Spleen (tissue), 11 donors: Measurements from ENCODE around the gene ATF6. TPM values are rescaled to one million over a fixed set of nuclear protein-coding genes. Genes with fewer than 3 reads are reported as not detected.

ENCODE experiments used
- DNase-seq: peaks from one replicate; pipeline ENCODE4 v3.0.0-alpha.2; 2020
- H3K27ac ChIP-seq, 8 donors: fragments of 200-600 bp; sonication (generic) in 7 of 8; 1 replicate in 4 of 8; 2 replicates in 4 of 8; pipeline versions ENCODE4 v1.5.0 to v1.8.0; 2016 to 2021; ENCODE audit warnings: inconsistent platforms in 4 of 8, mild to moderate bottlenecking in 4 of 8, moderate library complexity in 1 of 8
- H3K27me3 ChIP-seq, 7 donors: fragments of 200-600 bp; sonication (generic) in 6 of 7; replicated peaks in 1 of 7; 1 replicate in 4 of 7; 2 replicates in 3 of 7; pipeline versions ENCODE4 v1.5.0 to v1.8.0; 2016 to 2021; ENCODE audit warnings: inconsistent platforms in 3 of 7, mild to moderate bottlenecking in 1 of 7
- H3K36me3 ChIP-seq, 6 donors: fragments of 200-600 bp; sonication (generic) in 5 of 6; 1 replicate in 4 of 6; 2 replicates in 2 of 6; pipeline versions ENCODE4 v1.5.0 to v1.8.0; 2016 to 2021; ENCODE audit warnings: inconsistent platforms in 2 of 6
- H3K4me1 ChIP-seq, 6 donors: fragments of 200-600 bp; sonication (generic) in 5 of 6; 1 replicate in 3 of 6; 2 replicates in 3 of 6; pipeline versions ENCODE4 v1.5.0 to v1.8.0; 2016 to 2021; ENCODE audit warnings: inconsistent platforms in 3 of 6
- H3K4me3 ChIP-seq, 8 donors: fragments of 200-600 bp; sonication (generic) in 7 of 8; 1 replicate in 4 of 8; 2 replicates in 4 of 8; pipeline versions ENCODE4 v1.5.0 to v1.8.0; 2016 to 2021; ENCODE audit warnings: inconsistent platforms in 4 of 8, mild to moderate bottlenecking in 4 of 8, moderate library complexity in 2 of 8
- H3K9me3 ChIP-seq, 8 donors: fragments of 200-600 bp; sonication (generic) in 7 of 8; 1 replicate in 4 of 8; 2 replicates in 4 of 8; pipeline versions ENCODE4 v1.5.0 to v1.8.0; 2016 to 2021; ENCODE audit warnings: inconsistent platforms in 4 of 8
- POLR2A ChIP-seq, 3 donors: fragments of 450-650 bp; IDR thresholded peaks; one replicate each; pipeline ENCODE4 v1.5.1; 2017; ENCODE audit warnings: antibody characterized with exemption in 3 of 3, mild to moderate bottlenecking in 1 of 3
- POLR2AphosphoS5 ChIP-seq, 3 donors: sonication (generic); formaldehyde crosslinking; IDR thresholded peaks; one replicate each; pipeline ENCODE4 v1.5.1; 2017; ENCODE audit warnings: antibody characterized with exemption in 3 of 3
- WGBS, 5 donors: extraction: QIAGEN DNeasy Blood & Tissue Kit in 3 of 5; methylation state at CpG; one replicate each; pipeline versions ENCODE4 v1.1.5 to v1.1.7; 2013 to 2018; 5-methylcytosine and 5-hydroxymethylcytosine counted together
- intact Hi-C: fragments of 100-400 bp; cut with DNase I; formaldehyde crosslinking; loops from one replicate; pipeline ENCODE4 v1.15.0; 2023; ENCODE audit warnings: low total_unique reads
- polyA plus RNA-seq, 3 donors: library from polyadenylated mRNA; stranded (reverse); fragments of 200-250 nt; gene quantifications; one replicate each; pipeline ENCODE4 v1.2.1, GENCODE V29; 2013
- total RNA-seq, 7 donors: library from RNA; depleted of rRNA in 3 of 7; stranded (reverse); fragments of >200 nt in 3 of 7; fragmentation: NEBNext Ultra II Directional in 4 of 7; extraction: Animal tissue kit (Norgen Biotek cat#: 25700) in 4 of 7; gene quantifications; one replicate each; pipeline versions ENCODE4 v1.1.0 to v1.2.1, GENCODE V29; 2016 to 2021
- TF ChIP-seq, protein P1 (sequence below), 11 experiments: fragments of 200-600 bp in 7 of 11; fragments of 450-650 bp in 4 of 11; sonication (generic) in 4 of 11; IDR thresholded peaks in 8 of 11; conservative IDR thresholded peaks in 3 of 11; 1 replicate in 7 of 11; 2 replicates in 4 of 11; pipeline versions ENCODE4 v1.4.0 to v1.8.0; 2016 to 2021; ENCODE audit warnings: antibody characterized with exemption in 11 of 11, inconsistent platforms in 4 of 11, mild to moderate bottlenecking in 1 of 11
- donor health status: healthy with polysubstance abuse.
- donor health status: DM: no; HTN: no; CAD: no; lungs with moderate emphysema.
- donor health status: DM: no; HTN: no; CAD: no.
- donor health status: Bipolar disorder and iron deficiency.
- donor health status: healthy.
- donor health status: DM: no; HTN: no; CAD: no.
- donor health status: DM: yes; HTN: yes; CAD: no.

The ATF6 gene
- total and polyA plus RNA-seq, 10 donors: 2.5 to 46.8 (median 33.0) TPM

DNA sequence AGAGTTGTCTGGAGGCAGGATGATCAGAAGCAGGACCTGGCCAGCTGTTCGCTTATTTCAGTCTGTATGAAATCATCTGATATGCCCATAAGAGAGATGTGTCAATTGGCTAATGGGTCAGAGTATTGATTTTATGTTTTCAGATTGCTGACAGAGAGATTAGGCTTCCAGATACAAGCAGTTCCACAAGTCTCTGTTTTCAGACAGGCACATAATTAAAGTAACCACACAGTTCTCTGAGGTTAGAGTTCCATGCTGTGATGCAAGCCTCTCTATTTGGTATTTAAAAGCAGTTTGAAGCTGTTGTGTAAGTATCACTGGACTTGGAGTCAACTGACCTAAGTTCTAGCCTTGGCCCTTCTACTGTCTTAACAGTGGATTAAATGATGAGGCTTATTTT, 50.1 kb downstream of the ATF6 start:
- no peaks in the 10 kb centered on the region for H3K4me1 ChIP-seq
- 97 to 100% (median 100%) methylated on average over 1 of the region's 1 CpG for WGBS, 5 donors
- no peak overlapping the region for H3K4me3 ChIP-seq
- no peaks in the 10 kb centered on the region for H3K9me3 ChIP-seq
- no peak for DNase-seq
- intact Hi-C loops: no loop called here
- H3K27me3 ChIP-seq: no peaks in the 10 kb centered on the region
- TF ChIP-seq, protein P1, sequence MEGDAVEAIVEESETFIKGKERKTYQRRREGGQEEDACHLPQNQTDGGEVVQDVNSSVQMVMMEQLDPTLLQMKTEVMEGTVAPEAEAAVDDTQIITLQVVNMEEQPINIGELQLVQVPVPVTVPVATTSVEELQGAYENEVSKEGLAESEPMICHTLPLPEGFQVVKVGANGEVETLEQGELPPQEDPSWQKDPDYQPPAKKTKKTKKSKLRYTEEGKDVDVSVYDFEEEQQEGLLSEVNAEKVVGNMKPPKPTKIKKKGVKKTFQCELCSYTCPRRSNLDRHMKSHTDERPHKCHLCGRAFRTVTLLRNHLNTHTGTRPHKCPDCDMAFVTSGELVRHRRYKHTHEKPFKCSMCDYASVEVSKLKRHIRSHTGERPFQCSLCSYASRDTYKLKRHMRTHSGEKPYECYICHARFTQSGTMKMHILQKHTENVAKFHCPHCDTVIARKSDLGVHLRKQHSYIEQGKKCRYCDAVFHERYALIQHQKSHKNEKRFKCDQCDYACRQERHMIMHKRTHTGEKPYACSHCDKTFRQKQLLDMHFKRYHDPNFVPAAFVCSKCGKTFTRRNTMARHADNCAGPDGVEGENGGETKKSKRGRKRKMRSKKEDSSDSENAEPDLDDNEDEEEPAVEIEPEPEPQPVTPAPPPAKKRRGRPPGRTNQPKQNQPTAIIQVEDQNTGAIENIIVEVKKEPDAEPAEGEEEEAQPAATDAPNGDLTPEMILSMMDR (IDR thresholded peaks at IDR 0.05 in 8 of 11, conservative IDR thresholded peaks at IDR 0.05 in 3 of 11): no peak
- TF ChIP-seq POLR2AphosphoS5 (IDR thresholded peaks at IDR 0.05) (no peak), POLR2A (IDR thresholded peaks at IDR 0.05) (no peak)
- H3K36me3 ChIP-seq: peaks cover 0 to 87% (median 28%) of the 10 kb centered on the region in 6 donors
- H3K27ac ChIP-seq: no peak overlapping the region

DNA sequence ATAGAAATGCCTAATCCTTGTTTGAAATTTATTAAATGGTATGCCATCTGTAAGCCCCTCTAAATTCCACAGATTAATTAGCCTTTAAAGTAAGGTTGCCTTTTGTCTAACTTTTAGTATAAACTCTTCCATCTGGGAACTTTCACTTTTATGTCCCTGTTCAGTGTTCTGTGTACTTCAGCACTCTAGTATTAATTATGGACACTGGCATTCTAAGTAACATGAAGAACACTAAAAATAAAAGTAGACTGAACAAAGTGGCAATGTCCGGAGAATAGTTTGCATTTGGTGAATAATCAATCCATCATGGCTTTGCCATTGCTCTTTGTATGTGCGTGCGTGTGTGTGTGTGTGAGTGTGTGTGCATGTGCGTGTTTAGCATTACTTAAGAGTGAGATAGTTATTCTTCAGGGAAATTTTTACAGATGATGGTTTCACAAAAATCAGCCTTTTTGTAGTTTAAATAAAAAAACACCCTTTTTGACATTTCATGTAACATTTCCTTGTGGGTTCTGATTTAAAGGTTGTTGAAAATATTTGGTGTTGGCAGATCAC, 51.1 kb downstream of the ATF6 start:
- TF ChIP-seq POLR2AphosphoS5 (IDR thresholded peaks at IDR 0.05) (no peak), POLR2A (IDR thresholded peaks at IDR 0.05) (no peak)
- TF ChIP-seq, protein P1 (IDR thresholded peaks at IDR 0.05 in 8 of 11, conservative IDR thresholded peaks at IDR 0.05 in 3 of 11): no peak
- H3K9me3 ChIP-seq: no peaks in the 10 kb centered on the region
- no peak overlapping the region for H3K4me3 ChIP-seq
- intact Hi-C loops: no loop called here
- DNase-seq: no peak
- H3K27ac ChIP-seq: no peak overlapping the region
- H3K27me3 ChIP-seq: no peaks in the 10 kb centered on the region
- no peaks in the 10 kb centered on the region for H3K4me1 ChIP-seq
- H3K36me3 ChIP-seq: peaks cover 0 to 89% (median 34%) of the 10 kb centered on the region in 6 donors
- 96 to 98% (median 97%) methylated on average over 4 of the region's 4 CpGs for WGBS, 5 donors

DNA sequence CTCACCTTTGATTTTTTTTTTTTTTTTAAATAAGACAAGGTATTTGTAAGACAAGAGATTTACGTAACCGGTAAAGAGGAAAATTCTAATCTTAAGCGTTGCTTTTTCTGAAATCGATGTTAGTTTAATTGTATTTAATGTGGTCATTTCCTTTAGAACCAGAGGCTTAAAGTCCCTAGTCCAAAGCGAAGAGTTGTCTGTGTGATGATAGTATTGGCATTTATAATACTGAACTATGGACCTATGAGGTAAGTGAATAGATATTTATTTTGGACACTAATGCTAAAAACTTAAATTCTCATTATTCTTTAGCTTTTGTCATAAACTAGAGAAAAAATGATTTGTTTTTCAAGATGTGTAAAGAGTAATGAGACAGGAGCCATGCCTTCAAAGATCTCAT, 54.8 kb downstream of the ATF6 start:
- no peak for TF ChIP-seq POLR2AphosphoS5 (IDR thresholded peaks at IDR 0.05)
- Histone ChIP-seq H3K36me3 (peaks cover 0 to 90% (median 40%) of the 10 kb centered on the region in 6 donors), H3K4me3 (no peak overlapping the region), H3K27me3 (no peaks in the 10 kb centered on the region), H3K27ac (no peak overlapping the region), H3K4me1 (no peaks in the 10 kb centered on the region), H3K9me3 (no peaks in the 10 kb centered on the region)
- DNase-seq: no peak
- intact Hi-C loops: no loop called here
- 96 to 100% (median 97%) methylated on average over 5 of the region's 5 CpGs for WGBS, 5 donors

DNA sequence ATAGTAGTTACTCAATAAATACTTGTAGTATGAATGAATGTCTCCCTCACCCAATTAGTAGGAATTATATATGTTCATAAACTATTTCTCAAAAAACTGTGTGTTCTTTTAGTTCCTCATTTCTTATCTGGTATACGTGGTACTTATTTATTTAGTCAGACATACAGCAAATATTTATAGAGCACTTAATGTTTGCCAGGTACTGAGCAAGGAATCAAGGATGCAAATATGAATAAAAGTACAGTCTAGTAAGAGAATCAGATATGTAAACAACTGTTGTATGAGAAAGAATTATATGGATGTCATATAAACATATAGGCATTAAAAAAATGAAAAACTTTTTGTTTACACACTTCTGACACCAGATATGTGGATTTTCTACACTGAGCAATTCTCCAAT, 58.5 kb downstream of the ATF6 start:
- no peaks in the 10 kb centered on the region for H3K27me3 ChIP-seq
- TF ChIP-seq, protein P1 (IDR thresholded peaks at IDR 0.05 in 8 of 11, conservative IDR thresholded peaks at IDR 0.05 in 3 of 11): no peak
- TF ChIP-seq POLR2AphosphoS5 (IDR thresholded peaks at IDR 0.05) (no peak), POLR2A (IDR thresholded peaks at IDR 0.05) (no peak)
- intact Hi-C loops: no loop called here
- no peaks in the 10 kb centered on the region for H3K9me3 ChIP-seq
- no peak overlapping the region for H3K27ac ChIP-seq
- WGBS, 5 donors: 56 to 85% (median 79%) methylated on average over 1 of the region's 1 CpG
- H3K4me3 ChIP-seq: no peak overlapping the region
- DNase-seq: no peak
- H3K4me1 ChIP-seq: no peaks in the 10 kb centered on the region
- peaks cover 0 to 93% (median 34%) of the 10 kb centered on the region in 6 donors for H3K36me3 ChIP-seq
